Activated CD4-positive, alpha-beta T cell treated with anti-CD3 and anti-CD28 coated beads for 48 hours (primary cell): ENCODE data around the gene ANKRD10.
"Not testable (repeated sequence)": the region's sequence is repeated elsewhere in the genome, so short reads cannot be mapped to it uniquely, and the experiment has no call there.

Experiments
- DNase-seq: peaks from one replicate; pipeline ENCODE4 v3.0.0-alpha.2; 2020

ANKRD10 gene

DNA sequence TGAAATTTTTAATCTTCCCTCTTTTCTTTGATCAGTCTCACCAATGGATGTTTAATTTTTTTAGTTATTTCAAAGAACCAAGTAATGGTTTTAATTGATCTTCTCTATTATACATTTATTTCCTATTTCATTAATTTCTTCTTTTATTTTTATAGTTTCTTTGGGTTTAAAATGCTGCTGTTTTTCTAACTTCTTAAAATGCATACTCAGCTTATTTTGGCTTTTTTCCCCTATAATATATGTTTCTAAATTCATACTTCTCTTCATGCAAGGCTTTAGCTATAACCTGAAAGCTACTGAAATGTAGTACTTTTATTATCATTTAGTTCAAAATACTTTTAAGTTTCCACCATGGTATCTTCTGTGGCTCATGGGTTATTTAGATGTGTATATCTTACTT, 53.9 kb downstream of the ANKRD10 start:
- DNase-seq = no peak

GRCh38 chr13:110856942-110857835, 57.7 kb downstream of the ANKRD10 start:
- no peak for DNase-seq

GRCh38 chr13:110855363-110855762, 59.5 kb downstream of the ANKRD10 start:
- DNase-seq = no peak

- no peak for DNase-seq
Measured at GRCh38 chr13:110854866-110855265, 60.0 kb downstream of the ANKRD10 start.

GRCh38 chr13:110853235-110853721, 61.6 kb downstream of the ANKRD10 start:
- no peak for DNase-seq

GRCh38 chr13:110850840-110851239, 64.0 kb downstream of the ANKRD10 start:
- no peak for DNase-seq

DNA sequence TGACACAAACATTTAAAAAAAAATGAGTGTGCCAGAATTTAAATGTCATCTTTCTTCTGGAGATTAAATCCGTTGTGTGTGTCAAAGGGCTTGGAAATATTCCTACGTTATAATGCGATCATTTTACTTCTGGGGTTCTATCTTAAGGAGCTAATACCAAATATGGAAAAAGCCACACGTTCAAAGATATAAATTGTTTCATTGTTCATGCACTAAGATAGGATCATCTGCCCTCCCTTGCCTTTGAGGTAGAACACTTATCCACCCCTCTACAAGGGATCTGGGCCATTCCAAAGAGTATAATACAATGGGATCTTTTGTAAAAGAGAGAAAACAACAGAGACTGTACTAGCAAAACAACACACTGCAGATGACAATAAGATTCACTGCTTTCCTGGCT, 64.9 kb downstream of the ANKRD10 start:
- no peak for DNase-seq

DNA sequence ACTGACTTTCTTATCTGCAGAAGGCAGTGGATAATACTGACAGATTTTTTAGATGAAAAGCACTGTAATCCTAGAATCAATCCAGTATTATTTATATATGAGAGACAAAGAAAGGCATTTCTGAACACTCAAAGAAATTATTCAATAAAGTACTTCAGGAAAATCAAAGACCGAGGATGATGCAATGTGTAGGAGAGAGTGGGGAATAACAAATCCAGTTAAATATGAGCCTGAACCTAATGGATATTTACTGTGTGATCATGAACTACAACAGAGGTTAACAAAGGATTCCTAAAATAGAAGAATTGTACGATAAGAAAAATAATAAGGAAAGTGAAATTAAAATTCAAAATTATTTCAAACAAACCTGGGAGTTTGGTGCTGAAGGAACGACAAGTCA, 69.3 kb downstream of the ANKRD10 start:
- DNase-seq = no peak

GRCh38 chr13:110841846-110842245, 73.0 kb downstream of the ANKRD10 start:
- DNase-seq = no peak

DNA sequence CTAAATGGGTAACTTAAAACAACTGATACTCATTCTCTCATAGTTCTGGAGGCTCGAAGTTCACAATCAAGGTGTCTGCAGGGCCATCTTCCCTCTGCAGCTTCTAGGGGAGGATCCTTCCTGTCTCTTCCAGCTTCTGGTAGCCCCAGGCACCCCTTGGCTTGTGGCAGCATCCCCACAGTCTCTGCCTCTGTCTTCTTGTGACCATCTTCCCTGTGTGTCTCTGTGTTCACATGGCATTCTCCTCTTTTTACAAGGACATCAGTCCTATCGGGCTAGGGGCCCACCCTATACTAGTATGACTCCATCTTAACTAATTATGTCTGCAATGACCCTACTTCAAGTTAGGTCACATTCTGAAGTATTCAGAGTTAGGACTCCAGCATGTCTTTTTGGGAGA, 73.5 kb downstream of the ANKRD10 start:
- DNase-seq = no peak

- no peak for DNase-seq
Measured at GRCh38 chr13:110838867-110839538, 75.9 kb downstream of the ANKRD10 start.

GRCh38 chr13:110838116-110838515, 76.8 kb downstream of the ANKRD10 start:
- no peak for DNase-seq

DNA sequence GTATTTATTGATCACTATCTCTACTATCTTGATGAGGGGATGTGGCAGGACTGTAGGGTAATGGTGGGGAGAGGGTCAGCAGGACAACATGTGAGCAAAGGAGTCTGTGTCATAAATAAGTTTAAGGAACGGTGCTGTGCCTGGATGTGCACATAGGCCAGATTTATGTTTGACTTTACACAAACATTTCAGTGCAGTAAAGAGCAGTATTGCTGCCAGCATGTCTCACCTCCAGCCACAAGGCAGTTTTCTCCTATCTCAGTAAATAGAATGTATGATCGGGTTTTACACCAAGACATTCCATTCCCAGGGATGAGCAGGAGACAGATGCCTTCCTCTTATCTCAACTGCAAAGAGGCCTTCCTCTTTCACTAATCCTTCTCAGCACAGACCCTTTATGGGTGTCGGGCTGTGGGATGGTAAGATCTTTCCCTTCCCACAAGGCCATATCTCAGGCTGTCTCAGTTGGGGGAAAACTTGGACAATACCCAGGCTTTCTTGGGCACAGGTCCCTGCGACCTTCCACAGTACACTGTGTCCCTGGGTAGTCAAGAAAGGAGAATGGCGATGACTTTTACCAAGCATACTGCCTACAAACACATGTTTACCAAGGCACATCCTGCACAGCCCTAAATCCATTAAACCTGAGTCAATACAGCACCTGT, 77.3 kb downstream of the ANKRD10 start:
- DNase-seq = not testable (repeated sequence)

GRCh38 chr13:110836605-110836903, 78.3 kb downstream of the ANKRD10 start:
- DNase-seq = no peak

DNA sequence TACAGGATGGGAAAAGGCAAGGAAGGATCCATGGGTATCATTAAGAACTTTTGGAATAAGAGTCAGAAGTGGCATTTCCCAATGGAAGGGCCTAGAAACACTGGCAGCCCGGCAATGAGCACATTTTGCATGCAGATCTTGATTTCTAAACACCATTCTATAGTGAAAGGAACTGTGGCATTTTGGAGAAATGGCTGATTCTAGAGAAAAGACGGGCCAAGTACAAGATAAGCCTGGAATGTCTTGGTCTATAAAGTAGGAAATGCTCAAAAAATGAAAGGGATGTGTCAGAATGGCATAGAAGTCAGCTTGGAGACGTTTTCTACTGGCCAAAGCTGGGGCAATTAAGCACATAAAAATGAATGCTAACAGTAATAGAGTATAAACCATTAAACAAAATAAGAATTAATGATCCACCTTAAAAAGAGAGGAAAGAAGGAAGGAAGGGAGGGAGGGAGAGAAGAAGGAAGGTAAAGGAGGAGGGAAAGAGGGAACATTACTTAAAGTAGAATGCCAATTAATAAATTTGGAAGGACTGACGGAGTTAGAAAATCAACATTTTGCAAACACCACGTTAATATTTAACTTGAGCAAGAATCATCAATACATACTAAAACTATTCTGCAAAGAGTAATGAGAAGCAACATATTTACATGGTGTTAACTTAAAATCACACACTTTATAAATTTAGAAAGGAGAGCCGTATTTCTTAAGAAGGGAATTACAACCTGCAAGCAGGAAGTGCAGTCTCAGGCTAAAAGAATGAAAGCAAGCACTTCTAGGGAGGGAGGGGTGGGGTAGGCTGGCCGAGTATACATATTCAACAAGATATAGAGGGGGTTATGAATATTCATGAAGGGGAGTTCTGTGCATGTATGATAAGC, 78.9 kb downstream of the ANKRD10 start:
- no peak for DNase-seq

DNA sequence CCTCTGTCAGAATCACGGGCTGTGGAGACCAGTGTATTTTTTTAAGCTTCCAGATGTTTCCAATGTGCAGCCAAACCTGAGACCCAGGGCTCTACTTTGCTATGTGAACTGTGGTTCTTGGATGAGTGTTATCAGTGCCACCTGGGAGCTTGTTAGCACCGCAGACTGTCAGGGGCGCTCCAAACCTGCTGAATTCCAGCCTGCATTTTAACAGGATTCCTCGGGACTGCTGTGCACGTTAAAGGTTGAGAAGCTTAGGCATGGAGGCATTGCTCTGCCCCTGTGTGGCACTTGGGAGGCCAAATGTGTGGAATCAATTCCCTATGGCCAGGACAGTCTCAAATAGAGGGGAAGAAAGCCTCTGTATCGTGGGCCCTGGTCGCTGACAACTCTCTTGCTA, 80.3 kb downstream of the ANKRD10 start:
- no peak for DNase-seq

GRCh38 chr13:110832531-110832930, 82.3 kb downstream of the ANKRD10 start:
- no peak for DNase-seq

GRCh38 chr13:110832205-110832479, 82.7 kb downstream of the ANKRD10 start:
- no peak for DNase-seq

DNA sequence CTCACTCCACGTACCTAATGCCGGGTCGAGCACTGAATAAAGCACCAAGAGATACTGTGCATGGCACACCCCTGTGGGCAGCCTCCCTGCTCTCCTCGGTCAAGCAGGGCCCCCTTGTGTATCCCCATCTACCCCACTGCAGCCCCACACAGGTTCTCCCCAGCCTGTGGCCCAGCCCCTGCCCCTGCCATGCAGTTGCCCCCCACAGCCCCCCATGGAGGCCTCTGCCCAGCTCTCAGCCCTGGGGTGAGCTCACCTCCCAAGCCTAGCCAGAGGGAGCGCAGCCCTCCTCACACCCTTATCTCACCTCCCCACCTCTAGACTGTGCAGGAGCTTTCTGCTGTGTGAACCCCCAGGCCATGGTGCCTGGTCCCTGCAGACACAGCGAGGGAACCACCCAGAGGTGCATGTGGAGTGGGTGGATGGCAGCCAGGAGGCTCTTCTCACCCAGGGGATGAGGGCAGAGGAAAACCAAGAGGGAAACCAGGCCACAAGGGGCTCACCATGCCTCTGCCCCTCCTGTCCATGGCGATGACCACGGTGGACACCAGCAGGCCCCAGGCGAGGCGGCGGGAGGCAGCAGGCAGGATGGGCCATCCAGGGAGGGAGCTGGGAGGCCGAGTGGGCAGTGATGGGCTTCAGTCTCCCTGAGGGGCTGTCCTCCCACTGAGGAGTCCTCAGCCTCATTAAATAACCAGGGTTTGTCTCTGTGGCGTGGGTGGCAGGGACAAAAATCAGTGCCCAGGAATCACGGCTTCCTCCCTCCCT, 83.2 kb downstream of the ANKRD10 start:
- DNase-seq = no peak

DNA sequence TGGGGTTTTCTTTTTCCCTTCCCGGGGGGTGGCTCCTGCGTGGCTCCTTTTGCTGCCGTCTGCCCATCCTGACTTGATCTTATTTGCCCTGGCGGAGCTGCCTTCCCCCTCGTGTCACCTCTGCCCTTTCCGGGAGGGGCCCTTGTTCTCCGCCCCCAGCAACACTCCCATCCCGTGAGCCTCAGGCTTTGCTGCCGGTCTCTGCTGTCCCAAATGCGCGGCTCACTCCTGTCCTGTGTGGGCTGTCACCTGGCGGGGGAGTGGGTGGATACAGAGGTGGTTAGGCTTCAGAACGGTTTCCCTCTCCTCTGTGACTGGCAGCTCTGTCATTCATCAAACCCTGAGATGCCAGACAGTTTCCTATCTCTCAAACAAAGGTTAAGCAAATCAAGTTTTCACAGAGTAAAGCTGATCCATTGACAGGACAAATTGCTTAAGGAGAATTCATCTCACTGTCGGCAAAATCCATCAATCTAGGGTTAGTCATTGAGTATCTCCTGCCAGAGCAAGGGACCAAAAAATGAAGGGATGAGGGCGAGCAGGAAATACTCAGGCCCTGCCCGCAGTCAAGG, 84.0 kb downstream of the ANKRD10 start:
- no peak for DNase-seq

- DNase-seq = no peak
Measured at GRCh38 chr13:110830331-110830730, 84.5 kb downstream of the ANKRD10 start.

DNA sequence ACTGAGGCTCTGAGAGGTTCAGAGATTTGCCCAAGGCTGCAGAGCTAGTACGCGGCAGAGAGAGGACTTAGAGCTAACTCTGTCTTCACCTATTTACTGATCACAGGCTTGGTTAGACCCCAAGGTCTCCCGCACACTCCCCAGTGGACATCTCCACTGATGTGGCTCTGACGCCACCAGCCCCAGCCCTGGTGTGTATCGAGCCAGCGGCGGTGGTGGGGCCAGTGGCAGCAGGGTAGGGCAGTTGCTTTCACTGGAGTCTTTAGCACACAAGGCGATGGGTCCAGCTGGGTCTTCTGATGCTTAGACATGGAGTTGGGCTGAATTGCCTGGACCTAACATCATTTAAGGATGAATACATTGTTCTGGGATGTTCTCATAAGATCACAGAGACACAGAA, 85.4 kb downstream of the ANKRD10 start:
- DNase-seq = no peak
